Endometrial microvascular endothelial cells (primary cell): ENCODE measurements around the gene GBA2. TPM values are rescaled to one million over a fixed set of nuclear protein-coding genes. Genes with fewer than 3 reads are reported as not detected.

Experiments used
- in situ Hi-C: cut with HindIII; loops from 2 replicates; pipeline ENCODE4 v1.10.0; 2017; ENCODE audit warnings: low sequenced_read_pairs, low pct_unique_long_range_greater_than_20kb; ENCODE audit errors: inconsistent ontology term
- total RNA-seq: library from RNA; depleted of rRNA; stranded (reverse); fragments of >200 nt; gene quantifications from one replicate; pipeline ENCODE4 v1.2.3, GENCODE V29; 2015; ENCODE audit errors: inconsistent ontology term

The GBA2 gene
- total RNA-seq, 1 donor from 2014 or later, result 51.3 TPM

DNA sequence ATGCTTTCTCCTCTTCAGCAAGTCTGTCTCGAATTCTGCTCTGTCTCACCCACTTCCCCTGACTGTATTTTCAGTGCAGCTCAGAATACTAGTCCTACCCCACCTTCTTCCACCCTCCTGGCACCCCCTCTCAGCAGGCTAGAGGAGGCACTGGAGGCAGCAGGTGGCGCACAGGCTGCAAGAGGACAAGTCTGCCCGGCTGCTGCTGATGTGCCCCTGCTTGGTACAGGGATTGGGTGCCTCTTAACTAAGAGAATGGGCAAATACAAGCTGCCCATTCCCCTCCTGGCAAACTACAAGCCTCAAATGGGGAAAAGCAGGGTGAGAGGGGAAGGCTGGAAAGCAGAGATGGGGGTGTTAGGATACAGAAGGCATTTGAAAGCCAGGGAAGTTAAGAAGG lies 22.1 kb downstream of the GBA2 start:
- in situ Hi-C loops, result no loop called here

DNA sequence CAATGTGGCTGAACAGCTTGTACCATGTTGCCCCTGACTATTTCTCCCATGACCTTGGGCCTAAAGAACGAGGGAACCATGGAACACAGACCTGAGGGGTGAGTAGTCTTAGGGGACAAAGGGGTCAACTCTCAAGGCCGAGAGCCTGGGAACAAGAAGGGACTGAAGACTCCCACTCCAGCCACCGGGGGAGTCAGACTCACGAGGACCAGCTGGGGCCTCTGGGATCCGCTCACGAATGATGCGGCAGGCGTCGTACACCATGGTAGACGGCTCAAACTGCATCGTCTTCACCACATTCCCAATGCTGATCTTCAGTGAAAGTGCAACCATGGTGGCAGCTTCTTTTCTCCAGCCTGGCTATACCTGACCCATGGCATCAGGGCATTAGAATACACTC lies 23.7 kb downstream of the GBA2 start:
- in situ Hi-C loops, result no loop called here

DNA sequence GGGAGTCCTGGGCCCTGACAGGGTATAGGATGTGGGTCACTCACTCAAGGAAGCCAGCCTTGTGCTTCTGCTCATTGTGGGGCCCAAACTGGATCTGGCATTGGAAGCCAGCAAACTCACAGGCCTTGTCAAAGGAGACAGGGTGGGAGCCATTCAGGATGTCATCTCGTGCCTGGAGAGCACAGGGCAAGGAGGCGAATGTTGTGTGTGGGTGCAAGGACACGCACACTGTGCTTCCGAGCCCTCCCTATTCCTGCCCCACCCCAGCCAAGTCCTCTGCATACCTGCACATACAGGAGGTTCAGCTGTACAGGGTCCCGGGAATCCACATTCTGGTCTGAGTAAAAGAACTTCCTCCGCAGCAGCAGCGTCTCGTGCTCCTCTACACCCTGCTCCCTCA lies 25.1 kb downstream of the GBA2 start:
- in situ Hi-C loops, result no loop called here

DNA sequence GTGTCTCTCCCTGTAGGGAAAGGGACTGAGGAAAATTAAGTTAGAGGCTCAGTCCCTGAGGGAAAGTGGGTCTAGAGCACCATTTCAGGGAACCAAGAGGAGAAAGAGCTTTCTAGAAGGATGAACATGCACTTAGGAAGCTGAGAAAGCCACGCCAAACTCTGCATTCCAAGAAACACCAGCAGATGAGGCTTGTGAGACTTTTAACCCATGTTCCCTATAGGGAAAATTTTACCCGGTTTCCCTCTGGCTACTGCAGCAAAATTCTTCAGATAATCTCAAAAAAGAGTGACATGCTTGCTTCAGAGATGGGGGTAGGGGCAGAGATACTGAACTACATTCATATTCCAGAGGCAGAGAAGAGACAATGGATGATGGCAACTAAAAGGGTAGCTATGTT lies 25.6 kb downstream of the GBA2 start:
- in situ Hi-C loops, result no loop called here

DNA sequence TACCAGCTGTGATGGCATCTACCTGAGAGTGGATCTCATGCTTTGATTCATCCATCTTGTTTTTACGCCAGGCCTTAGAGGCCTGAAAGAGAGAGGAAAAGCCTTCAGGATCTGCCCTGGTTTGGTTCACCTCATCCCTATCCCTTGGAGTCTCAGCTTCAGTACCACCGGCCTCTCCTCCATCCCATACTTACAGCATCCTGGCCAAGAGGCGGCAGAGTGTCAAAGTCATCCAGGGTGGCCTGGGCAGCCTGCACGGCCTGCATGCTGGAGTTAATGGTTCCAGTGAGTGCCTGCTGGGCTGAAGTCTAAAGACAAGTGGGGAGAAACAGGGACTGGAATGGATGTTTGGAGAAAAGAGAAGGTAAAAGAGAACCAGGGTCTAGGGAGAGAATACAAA lies 29.5 kb downstream of the GBA2 start:
- in situ Hi-C loops, result no loop called here

DNA sequence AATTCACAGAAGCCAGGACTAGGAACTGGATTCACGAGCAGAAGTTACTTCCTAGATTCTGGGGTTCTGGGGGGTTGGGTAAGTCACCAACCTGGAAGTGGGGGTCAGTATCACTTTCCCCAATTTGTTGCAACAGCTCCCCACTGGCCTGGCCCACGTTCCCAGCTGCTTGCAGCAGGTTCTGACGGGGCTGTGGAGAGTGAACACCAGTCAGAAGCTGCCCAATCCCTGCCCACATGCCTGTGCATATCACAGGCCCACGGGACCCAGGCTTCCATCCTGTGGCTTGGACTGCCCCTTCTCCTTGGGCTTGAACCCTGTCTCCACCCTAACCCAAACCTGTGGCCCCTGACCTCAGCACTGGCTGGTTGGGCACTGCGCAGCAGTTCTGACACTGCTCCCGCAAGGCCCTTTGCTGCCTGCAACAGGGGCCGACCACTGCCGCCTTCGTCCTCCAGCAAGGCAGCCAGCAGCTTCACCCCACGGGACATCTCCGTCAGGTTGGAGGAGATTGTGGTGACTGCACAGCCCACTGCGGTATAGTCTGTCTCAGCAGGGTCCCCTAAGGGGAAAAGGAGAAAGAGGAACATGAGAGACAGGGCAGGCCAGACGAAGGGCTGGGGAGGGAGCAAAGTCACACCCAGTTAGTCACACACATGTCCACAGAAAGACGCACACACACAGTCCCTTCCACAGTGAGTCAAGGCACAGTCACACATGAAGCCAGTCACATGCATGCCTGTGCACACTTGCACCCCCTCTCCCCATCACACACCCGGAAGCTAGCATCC lies 30.1 kb downstream of the GBA2 start:
- in situ Hi-C loops, result no loop called here

DNA sequence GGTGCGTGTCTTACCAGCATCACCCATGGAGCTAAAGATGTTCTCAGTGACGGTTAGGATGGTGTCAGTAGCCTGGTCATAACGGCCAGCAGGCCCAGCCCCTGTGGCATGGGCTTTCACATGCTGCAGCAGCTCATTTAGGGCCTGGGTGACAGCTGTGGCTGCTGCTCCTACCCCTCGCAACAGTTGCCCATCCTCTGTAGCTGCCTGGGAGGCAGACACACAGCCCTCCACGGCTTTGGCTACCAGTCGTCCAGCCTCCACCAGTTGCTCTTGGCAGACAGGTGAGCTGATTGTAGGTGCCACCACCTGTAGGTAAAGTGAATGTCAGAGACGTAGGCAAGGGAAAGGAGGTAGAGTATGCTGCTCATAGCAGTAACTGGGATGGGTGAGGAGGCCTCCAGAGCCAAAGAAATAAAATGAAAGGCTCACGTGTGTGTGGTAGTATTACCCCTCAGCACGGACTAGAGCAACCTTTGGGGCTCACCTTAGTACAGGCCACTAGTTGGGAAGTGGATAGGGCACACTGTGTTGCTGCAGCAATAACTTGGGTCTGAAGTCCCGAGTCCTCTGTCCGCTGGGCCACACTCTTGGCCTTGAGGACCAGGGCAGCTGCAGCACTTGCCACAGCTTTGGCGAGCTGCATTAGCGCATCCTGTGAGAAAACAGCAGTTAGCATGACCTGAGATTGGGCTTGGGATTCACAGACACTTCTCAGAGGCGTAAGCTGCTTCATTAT lies 31.7 kb downstream of the GBA2 start:
- in situ Hi-C loops, result no loop called here

DNA sequence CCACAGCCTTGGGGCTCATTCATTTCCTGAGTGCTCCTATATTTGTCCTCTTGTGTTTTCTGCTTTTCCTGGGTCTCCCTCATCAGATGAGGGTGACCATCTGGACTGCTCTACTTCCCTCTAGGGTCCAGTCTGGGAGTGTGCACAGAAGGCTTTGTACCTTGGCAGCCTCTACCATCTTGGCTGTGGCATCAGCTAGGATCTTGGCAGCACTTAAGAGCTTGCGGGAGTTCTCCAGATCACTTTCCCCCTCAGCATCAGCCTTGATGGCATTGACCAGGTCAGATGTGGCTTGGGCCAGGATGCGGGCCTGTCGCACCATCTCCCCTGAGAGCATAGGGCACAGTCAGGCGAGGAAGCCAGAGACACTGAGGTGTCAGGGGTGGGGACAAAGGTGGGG lies 32.8 kb downstream of the GBA2 start:
- in situ Hi-C loops, result no loop called here

DNA sequence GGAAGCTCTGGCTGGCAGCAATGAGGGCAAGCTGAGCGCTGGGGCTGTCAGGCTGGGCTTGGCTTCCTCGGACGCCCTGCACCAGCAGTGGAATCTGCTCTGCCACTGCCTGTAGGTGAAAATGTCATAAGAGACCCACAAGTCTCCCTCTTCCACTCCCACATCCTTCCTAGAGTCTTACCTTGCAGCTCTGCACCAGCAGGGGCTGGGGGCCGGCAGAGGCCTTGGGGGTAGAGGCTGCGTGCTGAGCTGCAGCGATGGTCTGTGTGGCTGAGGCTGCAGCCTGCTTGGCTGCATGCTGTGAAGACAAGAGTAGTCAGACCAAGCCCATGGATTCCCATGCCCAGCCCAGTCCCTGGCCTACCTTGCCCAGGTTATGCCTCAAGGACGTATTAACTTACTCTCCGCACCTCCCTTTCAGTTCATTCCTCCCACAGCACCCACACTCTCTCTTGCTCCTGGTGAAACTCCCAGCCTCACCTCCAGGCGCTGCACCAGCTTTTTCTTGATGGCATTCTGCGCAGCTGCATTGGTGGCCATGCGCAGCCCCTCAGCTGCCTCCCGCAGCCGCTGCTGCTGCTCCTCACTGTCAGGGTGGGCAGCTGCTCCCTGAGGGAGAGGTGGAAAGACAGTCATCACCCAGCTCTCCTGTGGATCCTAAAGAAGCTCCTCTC lies 34.3 kb downstream of the GBA2 start:
- in situ Hi-C loops, result no loop called here

DNA sequence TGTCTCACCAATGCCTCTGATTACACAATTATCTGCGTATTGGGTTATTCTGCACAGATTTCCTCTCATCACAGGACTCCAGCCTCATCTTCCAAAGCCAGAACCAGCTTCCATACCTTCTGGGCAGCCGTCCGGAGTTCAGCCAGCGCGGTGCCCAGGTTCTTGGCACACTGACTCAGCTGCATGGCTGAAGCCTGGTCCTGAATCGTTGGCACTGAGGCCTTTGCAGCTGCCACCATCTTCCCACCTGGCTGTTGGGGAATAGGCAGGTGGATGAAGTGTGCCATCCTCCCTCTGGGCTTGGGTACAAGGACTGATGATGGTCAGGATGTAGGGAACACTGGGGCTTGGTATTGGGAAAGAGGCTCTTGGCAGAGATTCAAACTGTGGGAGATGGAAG lies 34.9 kb downstream of the GBA2 start:
- in situ Hi-C loops, result no loop called here

DNA sequence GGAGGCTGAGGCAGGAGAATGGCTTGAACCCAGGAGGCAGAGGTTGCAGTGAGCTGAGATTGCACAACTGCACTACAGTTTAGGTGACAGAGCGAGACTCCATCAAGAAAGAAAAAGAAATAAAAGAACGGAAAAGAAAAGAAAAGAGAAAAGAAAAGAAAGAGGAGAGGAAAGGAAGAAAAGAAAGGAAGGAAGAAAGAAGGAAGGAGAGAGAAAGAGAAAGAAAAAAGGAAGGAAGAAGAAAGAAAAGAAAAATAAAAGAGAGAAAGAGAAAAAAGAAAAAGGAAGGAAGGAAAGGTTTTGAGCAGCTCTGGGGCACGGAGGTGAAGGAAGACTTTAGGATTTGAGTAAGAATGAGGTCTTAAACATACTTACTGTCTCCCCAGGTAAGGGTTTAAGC lies 35.5 kb downstream of the GBA2 start:
- in situ Hi-C loops, result no loop called here

DNA sequence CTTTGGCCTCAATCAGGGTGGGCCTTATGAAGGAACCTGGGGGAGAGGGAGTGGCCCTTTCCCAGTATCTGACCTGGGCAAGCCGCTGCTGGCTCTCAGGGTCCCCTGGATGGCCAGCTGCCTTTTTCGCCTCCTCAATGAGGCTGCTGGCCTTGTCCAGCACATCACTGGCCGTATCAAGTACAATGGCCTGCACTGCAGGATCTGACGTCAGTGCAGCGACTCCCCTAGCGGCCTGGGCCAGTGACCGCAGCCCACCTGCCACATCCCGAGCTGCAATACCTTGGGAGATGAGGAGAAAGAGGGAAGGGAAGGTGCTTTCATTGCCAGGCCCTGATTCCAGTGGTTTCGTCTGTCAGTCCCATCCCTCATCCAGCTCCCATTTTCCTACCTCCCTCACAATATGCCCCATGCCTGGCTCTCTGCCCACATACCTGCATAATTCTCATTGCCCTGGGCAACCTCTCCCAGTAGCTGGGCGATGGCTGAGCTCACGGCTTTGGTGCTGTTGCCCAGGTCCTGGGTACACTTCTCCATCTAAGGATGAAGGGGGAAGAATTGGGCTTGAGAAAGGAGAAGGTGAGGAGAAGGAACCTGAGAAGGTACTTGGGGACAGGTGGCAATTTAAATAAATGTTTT lies 36.1 kb downstream of the GBA2 start:
- in situ Hi-C loops, result no loop called here

DNA sequence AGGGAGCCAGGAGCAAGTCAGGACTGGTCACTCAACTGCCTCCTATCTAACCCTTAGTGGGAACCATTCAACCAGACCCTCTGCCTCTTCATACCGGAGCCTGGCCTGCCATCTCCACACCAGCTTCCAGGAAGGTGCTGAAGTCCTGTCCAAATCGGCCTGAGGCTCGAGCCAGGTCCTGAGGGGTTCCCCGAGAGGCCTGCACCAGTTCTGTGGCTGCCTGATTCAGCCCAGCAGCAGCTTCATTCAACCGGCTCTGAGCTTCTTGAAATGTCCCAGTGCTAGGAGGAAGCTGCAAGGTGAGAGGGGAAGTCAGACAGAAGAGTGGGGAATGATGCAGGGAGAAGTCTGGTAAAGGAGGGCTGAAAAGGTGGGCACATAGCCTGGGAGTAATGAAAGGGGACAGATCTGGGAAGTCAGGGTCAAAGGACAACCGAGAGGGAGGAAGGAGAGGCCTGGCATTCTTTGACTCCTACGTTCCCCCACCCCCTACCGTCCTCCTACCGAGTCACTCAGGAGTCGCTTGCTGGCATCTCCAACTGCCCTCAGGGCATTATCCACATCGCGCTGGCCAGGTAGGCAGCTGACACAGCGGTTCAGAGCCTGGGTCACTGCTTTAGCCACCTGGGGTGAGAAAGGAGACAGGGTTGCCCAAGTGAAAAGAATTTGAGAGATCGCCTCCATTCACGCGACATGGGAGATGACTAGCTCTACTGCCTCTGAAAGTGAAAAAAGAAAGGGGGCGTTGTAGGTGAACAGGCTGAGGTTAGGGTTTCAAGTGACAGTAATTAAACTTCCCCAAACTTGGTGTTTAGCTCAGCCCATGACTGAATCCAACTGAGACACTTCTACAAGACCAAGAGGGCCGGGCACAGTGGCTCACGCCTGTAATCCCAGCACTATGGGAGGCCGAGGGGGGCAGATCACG lies 37.3 kb downstream of the GBA2 start:
- in situ Hi-C loops, result no loop called here

DNA sequence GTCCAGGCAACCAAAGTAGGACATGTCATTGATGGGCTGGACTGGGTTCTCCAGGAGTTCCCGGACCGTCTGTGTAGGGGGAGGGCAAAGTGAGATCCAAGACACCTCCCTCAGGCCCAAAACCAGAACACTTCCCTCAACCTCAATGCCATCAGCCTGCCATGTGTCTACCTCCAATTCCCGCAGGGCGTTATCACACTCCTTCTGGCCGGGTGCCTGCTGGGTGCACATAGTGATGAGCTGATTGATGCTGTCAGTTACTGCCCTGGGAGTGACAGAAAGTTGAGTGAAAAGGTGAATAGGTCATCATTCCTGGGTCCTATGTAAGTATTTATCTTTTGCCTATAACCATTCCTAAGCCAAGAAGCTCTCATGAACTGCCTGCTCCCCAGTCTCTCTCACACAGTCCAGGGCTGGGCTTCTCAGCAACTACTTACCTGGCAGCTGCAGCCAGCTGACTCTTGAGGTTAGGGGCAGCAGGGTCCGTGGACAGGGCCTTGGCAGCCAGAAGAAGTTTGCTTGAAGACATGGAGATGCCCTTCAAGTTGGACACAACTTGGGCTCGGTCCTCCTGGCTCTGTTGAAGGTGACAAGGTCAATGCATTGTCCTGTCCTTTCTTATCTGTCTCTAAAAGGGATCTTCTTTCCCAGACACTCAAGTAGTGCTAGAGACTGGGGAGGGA lies 38.1 kb downstream of the GBA2 start:
- in situ Hi-C loops, result no loop called here

DNA sequence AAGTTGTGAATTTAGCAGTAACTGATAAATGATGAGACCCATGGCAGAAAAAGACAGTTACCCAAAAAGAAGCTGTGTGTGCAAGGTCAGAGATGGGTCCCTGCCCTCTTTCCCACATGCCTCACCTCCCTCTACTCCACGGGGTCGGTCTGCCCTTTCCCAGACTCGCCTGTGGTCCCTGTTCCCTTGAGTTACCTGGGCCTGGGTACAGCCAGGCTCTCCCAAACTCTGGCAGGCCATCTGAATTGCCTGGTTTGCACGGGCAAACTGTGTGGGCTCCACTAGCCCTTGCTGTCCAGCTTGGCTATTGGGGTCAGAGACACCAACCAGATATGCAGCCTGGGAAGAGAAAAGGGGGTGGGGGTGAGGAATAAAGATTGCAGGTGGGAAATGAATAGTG lies 40.9 kb downstream of the GBA2 start:
- in situ Hi-C loops, result no loop called here

DNA sequence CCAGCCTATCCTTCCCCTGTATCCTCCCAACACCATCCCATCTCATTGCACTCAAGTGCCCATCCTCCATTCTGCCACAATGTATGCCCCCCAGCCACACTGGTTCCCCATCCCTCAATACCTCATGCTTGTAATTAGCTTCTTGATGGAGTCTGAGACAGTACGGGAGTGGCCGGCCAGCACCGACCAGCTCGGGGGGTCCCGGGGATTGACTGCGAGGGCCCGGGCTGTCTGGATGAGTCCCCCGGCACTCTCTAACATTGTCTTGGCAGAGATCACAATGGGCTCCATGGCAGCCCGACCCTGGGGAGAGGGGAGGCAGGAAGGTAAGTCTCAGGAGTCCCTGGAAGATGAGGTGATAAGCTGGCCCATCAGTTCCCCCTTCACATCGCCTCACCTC lies 42.1 kb downstream of the GBA2 start:
- in situ Hi-C loops, result no loop called here

DNA sequence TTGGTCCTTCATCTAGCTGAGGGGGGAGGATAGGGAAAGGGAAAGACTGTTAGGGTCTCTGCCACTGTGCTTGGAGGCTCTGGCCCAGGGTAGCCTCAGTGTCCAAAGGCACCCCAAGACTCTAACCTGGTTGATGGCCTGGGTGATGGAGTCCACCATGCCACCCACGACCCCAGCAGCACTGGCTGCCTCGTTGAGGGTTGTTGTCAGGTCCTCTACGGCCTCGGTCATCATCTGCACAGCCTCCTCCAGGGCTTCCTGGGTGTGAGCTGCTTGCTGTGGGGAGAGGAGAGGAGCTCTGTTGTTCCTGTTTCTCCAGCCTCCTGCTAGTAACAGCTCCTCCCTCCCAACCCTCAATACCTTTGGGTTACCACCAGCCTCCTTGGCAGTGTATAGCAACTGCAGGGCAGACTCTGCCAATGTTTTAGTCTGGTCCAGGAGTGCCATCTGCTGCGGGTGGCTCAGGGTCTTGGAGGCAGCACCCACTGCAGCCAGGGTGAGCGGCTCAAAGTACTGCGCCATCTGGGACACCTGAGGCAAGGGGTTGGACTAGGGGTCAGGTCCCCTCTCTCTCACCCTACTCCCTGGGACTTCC lies 43.1 kb downstream of the GBA2 start:
- in situ Hi-C loops, result no loop called here

DNA sequence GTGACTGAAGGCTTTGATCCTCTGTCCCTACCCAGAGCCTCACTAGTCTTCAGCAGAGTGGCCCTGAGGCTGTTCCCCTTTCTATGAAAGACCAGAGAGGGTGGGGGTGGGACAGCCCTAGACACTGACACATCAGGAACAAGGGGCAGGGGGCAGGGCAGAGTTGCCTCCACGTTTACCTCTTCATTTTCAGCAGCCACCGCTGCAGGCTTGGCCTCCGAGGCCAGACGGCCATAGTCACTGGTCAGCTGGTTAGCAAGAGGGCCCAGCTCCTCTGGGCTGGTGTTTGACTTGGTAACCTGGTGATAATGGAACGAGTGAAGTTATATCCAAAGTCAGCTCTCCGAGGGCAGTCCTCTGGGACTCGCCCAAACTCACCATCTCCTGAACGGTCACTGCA lies 43.7 kb downstream of the GBA2 start:
- in situ Hi-C loops, result no loop called here
